Fibroblast of pulmonary artery (primary cell): Measurements from ENCODE around the gene LY6G6D.

Experiments
- DNase-seq: peaks from one replicate; pipeline ENCODE4 v3.0.0-alpha.2; 2010; ENCODE audit warnings: low read depth
- H3K4me3 ChIP-seq: replicated peaks from 2 replicates; pipeline ENCODE4 v1.5.1; 2011; ENCODE audit warnings: low read depth, mild to moderate bottlenecking, control low read depth, low read length, moderate library complexity
- CTCF ChIP-seq: IDR thresholded peaks from 2 replicates; pipeline ENCODE4 v1.5.1; 2011; ENCODE audit warnings: mild to moderate bottlenecking, control low read depth, low read length, inconsistent platforms; ENCODE audit errors: missing control alignments

Gene LY6G6D

GRCh38 chr6:31742894-31743293 is 27.7 kb downstream of the LY6G6D start:
- no peak for DNase-seq
- TF ChIP-seq CTCF: no peak
- H3K4me3 ChIP-seq: no peak overlapping the region

GRCh38 chr6:31744422-31744821 is 29.3 kb downstream of the LY6G6D start:
- no peak for TF ChIP-seq CTCF
- H3K4me3 ChIP-seq: no peak overlapping the region
- no peak for DNase-seq

DNA sequence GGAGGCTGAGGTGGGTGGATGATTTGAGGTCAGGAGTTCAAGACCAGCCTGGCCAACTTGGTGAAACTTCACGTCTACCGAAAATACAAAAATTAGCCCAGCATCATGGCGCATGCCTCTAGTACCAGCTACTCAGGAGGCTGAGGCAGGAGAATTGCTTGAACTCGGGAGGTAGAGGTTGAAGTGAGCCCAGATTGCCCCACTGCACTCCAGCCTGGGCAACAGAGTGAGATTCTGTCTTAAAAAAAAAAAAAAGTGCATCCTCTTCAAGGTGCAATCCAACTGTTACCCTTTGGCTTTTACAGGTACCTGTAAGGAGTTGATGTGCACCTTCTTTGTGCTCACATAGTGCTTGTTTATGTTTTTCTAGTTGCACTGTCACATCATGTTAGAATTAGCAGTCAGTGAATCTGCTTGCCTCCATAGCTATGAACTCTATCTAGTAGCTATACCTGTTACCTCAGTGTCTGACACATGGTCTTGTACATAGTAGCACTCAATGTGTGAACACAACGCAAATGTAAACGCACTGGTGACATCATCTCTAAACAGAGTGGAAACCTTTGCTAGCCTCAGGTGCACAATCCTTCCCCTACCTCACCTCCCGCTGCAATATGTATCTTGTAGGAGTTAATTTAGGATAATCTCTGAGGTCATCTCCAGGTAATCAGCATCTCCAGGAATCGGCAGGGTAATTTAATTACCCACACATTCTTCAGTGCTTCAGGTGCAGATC is 34.3 kb downstream of the LY6G6D start:
- DNase-seq: no peak
- no peak for TF ChIP-seq CTCF
- no peak overlapping the region for H3K4me3 ChIP-seq

DNA sequence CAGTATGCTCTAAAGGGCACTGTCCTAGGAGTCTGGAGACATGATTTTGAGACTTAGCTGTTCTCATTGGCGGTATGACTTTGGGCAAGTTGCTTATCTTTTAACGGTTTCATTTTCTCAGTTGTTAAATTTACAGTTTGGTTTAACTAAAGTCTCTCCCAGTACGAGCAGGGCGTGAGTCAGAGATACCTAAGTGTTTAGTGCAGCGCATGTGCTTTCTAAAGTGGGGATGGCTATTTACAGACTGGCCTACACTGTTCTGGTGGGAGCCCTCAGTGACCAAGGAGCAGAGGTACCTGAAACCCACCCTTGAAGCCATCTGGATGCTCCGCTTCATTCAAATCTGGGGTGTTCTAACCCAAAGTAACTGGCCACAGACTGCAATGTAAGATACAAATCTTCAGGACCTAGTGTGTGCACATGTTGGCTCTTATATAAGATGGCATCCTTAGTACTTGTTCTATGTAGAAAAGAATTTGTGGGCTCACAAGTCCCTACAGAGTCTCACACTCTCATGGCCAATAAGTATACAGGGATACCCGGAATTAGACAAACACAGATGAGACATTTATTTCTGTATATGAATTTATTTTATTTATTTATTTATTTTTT is 35.4 kb downstream of the LY6G6D start:
- H3K4me3 ChIP-seq: no peak overlapping the region
- DNase-seq: no peak
- TF ChIP-seq CTCF: no peak

DNA sequence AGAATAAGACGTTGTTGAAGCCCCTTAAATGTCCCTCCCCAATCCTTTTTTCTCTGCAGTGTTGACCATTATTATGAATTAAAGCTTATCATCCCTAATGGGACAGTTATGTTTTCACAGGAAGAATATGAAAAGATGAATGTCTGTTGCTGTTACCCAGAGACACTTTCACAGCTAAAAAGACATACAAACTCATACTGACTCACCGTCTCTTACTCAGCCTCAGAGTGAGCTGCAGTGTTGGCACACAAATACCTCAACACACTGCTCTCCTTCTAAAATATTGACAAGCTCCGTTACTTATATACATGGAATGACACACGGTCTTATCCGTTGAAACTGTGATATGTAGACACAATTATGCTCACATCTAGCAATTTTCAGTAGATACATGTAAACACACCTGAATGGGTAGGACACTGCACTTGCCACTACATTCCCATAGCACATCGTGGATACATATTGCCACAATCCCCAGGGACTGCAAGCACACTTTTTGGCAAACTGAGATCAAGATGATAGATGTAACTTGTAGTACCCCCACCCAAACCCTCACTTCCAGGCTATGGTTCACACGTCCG is 37.7 kb downstream of the LY6G6D start:
- DNase-seq: peak; percentile 63
- H3K4me3 ChIP-seq: no peak overlapping the region
- no peak for TF ChIP-seq CTCF

- no peak for DNase-seq
- no peak for TF ChIP-seq CTCF
- H3K4me3 ChIP-seq: no peak overlapping the region
Observed at GRCh38 chr6:31758281-31758680, 43.1 kb downstream of the LY6G6D start.
